HUDEP-2 (cell line): ENCODE results near the gene SRRD.
"Not testable (repeated sequence)": the region's sequence is repeated elsewhere in the genome, so short reads cannot be mapped to it uniquely, and the experiment has no call there.

Experiments
- DNase-seq, 76 experiments: peaks; one replicate each; lab custom pipeline; 2025; ENCODE audit not compliant: unreplicated experiment in 76 of 76; lab: John Stamatoyannopoulos, UW

SRRD gene

DNA sequence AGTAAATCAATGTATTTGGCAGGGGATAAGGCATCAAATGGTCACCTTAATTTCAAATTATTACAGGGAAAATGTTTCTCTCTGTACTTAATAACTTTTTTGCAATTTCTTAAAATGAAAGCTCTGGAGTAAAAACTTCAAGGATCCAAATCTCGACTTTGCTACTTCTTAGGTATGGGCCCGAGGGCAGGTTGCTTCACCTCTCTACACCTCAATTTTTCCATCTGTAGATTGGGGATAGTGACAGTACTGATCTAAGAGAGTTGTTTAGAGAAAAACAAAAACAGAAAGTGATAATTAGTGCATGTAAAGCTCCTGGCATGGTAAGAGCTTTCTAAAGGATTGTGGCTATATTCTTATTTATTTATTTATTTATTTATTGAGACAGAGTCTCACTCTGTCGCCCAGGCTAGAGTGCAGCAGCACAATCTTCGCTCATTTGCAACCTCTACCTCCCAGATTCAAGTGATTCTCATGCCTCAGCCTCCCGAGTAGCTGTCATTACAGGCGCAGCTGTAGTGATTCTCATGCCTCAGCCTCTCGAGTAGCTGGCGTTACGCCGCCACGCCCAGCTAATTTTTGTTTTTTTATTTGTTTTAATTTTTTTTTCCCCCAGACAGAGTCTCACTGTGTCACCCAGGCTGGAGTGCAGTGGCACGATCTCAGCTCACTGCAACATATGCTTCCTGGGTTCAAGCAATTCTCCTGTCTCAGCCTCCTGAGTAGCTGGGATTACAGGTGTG is 30.9 kb downstream of the SRRD start:
- DNase-seq = no peak

- no peak for DNase-seq
These were observed 32.3 kb downstream of the SRRD start for GRCh38 chr22:26515931-26516330.

DNA sequence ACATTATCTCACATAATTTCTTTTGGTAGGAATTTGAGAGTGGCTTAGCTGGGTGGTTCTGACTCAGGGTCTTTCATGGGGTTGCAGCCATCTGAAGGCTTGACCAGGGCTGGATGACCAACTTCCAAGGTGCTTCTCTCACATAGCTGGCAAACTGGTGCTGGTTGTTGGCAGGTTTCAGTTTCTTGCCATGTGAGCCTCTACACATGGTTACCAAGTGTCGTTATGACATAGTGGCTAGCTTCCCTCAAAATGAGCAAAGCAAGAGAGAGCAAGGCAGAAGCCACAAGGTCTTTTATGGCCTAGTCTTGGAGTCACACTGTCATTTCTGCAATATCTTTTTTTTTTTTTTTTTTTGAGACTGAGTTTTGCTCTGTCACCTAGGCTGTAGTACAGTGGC is 32.8 kb downstream of the SRRD start:
- no peak for DNase-seq

DNA sequence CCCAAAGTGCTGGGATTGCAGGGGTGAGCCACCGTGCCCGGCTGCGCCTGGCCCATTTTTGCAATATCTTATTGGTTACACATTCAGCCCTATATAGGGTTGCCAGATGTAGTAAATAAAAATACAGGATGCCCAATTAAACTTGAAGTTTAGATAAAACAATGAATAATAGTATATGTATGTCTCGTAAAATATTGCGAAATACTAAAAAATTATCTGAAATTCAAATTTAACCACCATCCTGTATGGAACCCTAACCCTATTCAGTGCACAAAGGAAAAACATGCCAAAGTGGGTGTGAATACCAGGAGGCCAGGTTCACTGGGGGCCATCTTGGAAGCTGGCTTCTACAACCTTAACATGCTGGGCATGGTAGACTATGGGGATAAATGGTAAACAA is 33.8 kb downstream of the SRRD start:
- DNase-seq = no peak

- DNase-seq = peak in 1 of 76 experiments; percentile 10
These were observed 38.3 kb downstream of the SRRD start for GRCh38 chr22:26522012-26522411.

GRCh38 chr22:26522592-26522991 is 38.9 kb downstream of the SRRD start:
- no peak for DNase-seq

DNA sequence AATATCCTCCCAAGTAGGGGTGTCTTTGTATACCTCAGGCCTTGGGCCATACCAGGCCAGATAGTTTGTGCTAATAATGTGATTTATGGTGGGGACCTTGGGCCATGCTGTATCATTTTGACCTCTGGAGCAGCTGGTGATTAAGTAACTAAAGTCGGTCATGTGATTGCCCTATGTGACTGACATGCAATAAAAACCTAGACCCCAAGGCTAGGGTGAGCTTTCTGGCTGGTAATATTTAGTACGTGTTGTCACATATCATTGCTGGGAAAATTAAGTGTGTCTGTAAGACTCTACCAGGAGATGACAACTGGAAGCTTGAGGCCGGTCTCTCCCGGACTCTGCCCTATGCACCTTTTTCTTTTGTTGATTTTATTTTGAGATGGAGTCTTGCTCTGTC is 41.2 kb downstream of the SRRD start:
- no peak for DNase-seq

DNA sequence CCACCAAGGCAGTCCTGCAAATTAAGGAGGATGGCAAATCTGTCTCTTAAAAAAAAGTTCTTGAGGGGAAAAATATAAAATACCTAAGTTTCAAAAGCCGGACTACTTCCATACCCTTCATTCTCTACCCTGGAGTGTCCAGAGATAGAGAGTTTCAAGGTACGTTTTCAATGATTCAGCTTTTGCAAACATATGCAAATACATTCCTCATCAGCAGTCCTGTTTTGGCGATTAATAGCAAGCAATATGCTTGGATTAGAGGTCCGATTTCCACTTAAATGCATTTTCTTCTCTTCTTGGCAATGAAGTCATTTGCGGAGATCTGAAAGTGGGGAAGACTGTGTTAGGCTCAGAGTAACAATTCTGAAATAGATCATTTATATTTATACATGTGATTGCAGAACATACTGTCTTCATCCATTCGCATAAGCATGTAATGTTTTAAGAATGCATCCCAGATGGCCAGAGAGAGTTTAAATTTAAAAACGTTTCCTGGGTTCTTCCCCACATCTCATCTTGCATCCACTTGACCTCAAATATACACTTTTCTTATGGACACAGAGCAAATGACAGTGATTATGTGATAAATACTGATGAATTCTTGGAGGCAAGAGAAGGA is 42.4 kb downstream of the SRRD start:
- no peak for DNase-seq

- DNase-seq = no peak
These were observed 43.5 kb downstream of the SRRD start for GRCh38 chr22:26527167-26527566.

- no peak for DNase-seq
These were observed 44.1 kb downstream of the SRRD start for GRCh38 chr22:26527574-26528465.

DNA sequence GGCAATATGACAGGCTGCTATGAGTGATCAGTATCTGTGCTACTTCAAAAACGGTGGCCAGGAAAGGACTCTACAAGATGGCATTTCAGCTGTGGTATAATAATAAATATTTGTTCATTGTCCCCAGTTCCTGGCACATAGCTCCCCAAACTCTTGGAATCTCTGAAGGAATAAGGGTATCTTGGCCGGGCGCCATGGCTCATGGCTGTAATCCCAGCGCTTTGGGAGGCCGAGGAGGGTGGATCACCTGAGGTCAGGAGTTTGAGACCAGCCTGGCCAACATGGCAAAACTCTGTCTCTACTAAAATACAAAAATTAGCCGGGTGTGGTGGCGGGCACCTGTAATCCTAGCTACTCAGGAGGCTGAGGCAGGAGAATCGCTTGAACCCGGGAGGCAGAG is 44.8 kb downstream of the SRRD start:
- not testable (repeated sequence) for DNase-seq

DNA sequence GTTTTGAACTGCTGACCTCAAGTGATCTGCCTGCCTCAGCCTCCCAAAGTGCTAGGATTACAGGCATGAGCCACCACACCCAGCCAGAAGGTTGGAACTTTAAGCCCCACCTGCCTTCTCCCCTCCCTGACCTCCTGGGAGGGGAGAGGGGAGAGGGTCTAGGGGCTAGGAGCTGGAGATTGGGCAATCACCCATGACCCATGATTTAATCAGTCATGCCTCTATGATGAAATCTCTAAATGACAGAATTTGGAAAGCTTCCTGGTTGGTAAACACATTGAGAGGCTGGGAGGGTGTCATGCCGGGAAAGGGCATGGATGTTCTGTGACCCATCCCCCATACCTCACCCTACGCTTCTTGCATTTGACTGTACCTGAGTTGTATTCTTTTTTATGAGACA is 45.7 kb downstream of the SRRD start:
- no peak for DNase-seq

DNA sequence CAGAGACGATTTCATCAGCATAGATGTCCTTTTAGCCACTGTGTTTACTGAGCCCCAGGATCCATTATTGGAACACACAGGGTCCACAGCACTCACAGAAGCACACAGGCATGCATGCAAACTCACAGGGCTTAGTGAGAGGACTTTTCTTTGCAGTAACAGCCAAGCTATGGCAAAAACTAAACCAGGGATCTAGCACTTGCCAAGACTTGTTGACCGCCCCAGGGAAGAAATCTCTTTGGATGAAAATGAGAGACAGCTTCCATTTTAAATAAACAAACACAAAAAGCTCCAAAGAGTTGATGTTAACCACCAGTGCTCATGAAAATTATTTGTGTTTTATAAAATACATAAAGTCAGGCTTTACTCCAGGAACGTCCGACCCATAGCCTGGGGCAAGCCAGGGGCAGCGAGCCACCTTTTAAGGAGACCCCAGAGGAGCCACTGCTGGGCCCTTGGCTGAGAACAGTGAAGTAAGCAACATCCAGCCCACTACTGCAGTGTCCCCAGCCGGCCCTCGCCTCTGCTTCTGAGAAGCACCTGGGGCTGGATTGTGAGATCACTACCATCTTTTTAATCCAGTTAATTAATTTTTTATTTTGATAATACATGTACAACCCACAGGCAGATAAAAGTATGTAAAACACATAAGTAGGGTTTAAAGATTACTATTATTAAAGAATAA is 50.6 kb downstream of the SRRD start:
- no peak for DNase-seq

GRCh38 chr22:26534874-26535602 is 51.4 kb downstream of the SRRD start:
- DNase-seq = peak in 1 of 76 experiments; percentile 33

DNA sequence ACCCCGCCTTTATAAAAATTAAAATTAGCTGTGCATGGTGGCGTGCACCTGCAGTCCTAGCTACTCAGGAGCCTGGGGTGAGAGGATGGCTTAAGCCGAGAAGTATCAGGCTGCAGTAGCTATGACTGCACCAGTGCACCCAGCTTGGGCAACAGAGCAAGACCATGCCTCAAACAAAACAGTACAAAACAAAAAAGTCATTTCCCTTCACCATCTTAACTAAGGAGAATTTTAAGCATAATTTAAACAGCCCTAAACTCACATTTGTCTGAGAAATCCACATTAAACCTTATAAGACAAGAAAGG is 51.9 kb downstream of the SRRD start:
- no peak for DNase-seq

GRCh38 chr22:26536056-26536761 is 52.5 kb downstream of the SRRD start:
- no peak for DNase-seq

DNA sequence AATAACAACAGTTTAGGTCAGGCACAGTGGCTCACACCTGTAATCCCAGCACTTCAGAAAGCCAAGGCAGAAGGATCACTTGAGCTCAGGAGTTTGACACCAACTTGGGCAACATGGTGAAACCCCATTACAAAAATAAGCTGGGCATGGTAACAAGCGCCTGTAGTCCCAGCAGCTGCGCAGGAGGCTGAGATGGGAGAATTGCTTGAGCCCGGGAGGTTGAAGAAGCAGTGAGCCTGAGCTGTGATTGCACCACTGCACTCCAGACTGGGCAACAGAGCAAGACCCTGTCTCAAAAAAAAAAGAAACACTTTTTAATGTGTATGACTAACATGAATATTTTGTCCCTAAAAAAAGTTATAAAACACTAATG is 53.1 kb downstream of the SRRD start:
- no peak for DNase-seq

GRCh38 chr22:26540119-26540518 is 56.4 kb downstream of the SRRD start:
- no peak for DNase-seq

DNA sequence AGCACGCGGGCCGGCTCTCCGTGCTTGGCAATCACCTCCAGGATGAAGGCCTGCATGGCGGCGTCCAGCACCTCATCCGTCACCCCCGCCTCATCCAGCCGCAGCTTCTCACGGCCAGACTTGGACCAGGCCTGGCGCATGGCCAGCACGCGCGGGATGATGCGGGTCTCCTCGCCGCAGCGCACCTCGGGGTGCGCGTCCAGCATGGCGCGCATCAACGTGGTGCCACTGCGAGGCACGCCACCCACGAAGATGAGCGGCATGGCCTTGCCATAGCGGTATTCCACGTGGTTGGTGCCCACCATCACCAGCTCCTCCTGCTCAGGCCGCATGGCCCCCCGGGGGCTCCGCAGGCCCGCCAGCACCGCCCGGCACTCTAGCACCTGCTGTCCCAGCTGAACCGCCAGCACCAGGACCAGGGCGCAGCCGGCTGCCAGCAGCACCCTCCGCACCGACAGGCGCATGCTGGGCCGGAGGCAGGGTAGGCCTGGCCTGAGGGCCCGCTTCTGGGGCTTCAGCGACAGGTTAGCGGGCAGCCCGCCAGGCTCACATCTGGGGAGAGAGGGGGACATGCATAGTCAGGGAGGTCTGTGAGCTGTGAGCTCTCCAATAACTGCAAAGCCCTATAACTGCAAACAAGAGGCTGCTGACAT is 57.6 kb downstream of the SRRD start:
- no peak for DNase-seq
